Measurements from ENCODE around the gene TRPV3.

TRPV3 gene

DNA sequence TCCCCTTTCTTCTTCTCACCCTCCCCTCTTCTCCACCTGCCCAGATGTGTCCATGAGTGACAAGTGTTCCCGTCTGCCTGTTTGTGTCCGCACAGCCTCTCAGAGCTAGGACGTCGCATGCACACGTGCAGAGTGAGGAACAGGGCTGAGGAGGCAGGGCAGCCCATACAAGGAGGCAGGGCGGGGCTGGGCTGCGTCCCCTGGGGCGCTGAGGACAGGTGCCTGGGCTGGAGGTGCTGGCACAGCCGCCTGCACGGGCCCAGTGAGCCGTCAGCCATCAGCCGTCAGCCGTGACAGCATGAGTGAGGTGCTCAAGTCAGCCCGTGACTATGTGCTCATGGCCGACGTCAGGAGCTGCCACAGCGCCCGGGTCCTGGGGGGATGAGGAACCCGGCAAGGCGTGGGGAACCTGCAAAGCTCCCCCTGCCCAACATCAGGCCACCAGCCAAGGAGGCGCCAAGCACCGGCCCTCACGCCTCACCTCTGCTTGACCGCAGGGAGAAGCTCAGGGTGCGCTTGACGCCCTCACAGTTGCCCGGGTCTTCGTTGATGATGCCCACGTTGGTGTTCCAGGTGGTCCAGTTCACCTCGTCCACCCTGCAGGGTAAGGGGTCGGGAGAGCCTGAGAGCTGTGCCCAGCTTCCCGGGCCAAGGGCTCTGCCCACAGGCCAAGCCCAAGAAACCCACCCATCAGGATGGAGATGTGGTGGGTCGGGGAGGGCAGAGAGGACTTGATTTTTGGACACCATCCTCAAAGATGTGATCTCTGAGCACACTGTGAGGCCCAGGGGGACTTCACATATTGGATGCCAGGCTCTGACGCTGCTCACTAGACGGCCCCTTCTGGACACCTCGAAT, 13.7 kb upstream of the TRPV3 start:
- Histone ChIP-seq H3K27me3 (ENCODE audit: low read length) (no peaks in the 10 kb centered on the region), H3K27ac (ENCODE audit: low read depth, low read length) (no peak overlapping the region), H4K20me1 (ENCODE audit: low read depth, low read length) (no peaks in the 10 kb centered on the region), H3K4me2 (ENCODE audit: low read depth, low read length, poor library complexity, severe bottlenecking) (no peak overlapping the region), H2AFZ (ENCODE audit: low read depth, low read length, severe bottlenecking) (no peak overlapping the region), H3K79me2 (ENCODE audit: insufficient read depth, low read length) (no peaks in the 10 kb centered on the region), H3K9me3 (ENCODE audit: insufficient read depth, low read length) (no peaks in the 10 kb centered on the region), H3K36me3 (ENCODE audit: low read length) (no peaks in the 10 kb centered on the region), H3K9ac (ENCODE audit: low read length) (no peak overlapping the region), H3K9me2 (replicated peaks; ENCODE audit: insufficient read depth, low read length) (no peaks in the 10 kb centered on the region), H3K4me3 (ENCODE audit: insufficient read depth, low read length, poor library complexity, severe bottlenecking) (no peak overlapping the region), H3F3A (ENCODE audit: insufficient read depth) (0 out of 2 replicates have a peak, but pooled peaks cover 3% of the 10 kb centered on the region)
- TF ChIP-seq EZH2phosphoT487 (conservative IDR thresholded peaks at IDR 0.05; ENCODE audit: low read length): no peak
- TF ChIP-seq, protein P1, sequence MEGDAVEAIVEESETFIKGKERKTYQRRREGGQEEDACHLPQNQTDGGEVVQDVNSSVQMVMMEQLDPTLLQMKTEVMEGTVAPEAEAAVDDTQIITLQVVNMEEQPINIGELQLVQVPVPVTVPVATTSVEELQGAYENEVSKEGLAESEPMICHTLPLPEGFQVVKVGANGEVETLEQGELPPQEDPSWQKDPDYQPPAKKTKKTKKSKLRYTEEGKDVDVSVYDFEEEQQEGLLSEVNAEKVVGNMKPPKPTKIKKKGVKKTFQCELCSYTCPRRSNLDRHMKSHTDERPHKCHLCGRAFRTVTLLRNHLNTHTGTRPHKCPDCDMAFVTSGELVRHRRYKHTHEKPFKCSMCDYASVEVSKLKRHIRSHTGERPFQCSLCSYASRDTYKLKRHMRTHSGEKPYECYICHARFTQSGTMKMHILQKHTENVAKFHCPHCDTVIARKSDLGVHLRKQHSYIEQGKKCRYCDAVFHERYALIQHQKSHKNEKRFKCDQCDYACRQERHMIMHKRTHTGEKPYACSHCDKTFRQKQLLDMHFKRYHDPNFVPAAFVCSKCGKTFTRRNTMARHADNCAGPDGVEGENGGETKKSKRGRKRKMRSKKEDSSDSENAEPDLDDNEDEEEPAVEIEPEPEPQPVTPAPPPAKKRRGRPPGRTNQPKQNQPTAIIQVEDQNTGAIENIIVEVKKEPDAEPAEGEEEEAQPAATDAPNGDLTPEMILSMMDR (IDR thresholded peaks at IDR 0.05; ENCODE audit: insufficient read depth, low read length, poor library complexity, severe bottlenecking): no peak

DNA sequence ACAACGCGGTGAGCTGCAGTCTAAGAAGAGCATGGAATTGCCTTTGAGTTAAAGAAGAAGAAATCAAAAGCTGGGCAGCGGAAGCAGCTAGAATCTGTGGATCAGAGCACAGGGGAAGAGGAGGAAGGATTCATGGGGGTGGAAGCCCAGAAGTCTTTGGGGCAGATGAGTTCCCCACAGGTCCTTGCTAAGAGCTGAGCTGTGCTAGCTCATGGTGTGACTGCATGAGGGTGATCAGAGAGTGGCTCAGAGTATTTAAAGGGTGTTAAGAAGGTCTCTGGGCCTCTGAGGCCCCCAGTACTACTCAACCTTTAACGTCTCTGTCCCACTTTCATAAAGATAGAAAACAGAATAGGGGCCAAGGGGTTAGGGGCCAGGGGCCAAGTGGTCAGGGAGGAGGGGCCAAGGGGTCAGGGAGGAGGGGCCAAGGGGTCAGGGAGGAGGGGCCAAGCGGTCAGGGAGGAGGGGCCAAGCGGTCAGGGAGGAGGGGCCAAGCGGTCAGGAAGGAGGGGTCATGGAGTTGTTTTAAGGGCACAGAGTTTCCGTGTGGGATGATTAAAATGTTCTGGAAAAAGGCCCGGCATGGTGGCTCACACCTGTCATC, 12.0 kb upstream of the TRPV3 start:
- no peak overlapping the region for H3K9ac ChIP-seq (ENCODE audit: low read length)
- H3F3A ChIP-seq (ENCODE audit: insufficient read depth): 0 out of 2 replicates have a peak, but pooled peaks cover 3% of the 10 kb centered on the region
- no peaks in the 10 kb centered on the region for H3K36me3 ChIP-seq (ENCODE audit: low read length)
- TF ChIP-seq EZH2phosphoT487 (conservative IDR thresholded peaks at IDR 0.05; ENCODE audit: low read length): no peak
- TF ChIP-seq, protein P1 (IDR thresholded peaks at IDR 0.05; ENCODE audit: insufficient read depth, low read length, poor library complexity, severe bottlenecking): no peak
- H3K9me3 ChIP-seq (ENCODE audit: insufficient read depth, low read length): no peaks in the 10 kb centered on the region
- no peak overlapping the region for H3K4me2 ChIP-seq (ENCODE audit: low read depth, low read length, poor library complexity, severe bottlenecking)
- no peaks in the 10 kb centered on the region for H3K9me2 ChIP-seq (replicated peaks; ENCODE audit: insufficient read depth, low read length)
- H2AFZ ChIP-seq (ENCODE audit: low read depth, low read length, severe bottlenecking): no peak overlapping the region
- H4K20me1 ChIP-seq (ENCODE audit: low read depth, low read length): no peaks in the 10 kb centered on the region
- no peak overlapping the region for H3K27ac ChIP-seq (ENCODE audit: low read depth, low read length)
- no peak overlapping the region for H3K4me3 ChIP-seq (ENCODE audit: insufficient read depth, low read length, poor library complexity, severe bottlenecking)
- no peaks in the 10 kb centered on the region for H3K27me3 ChIP-seq (ENCODE audit: low read length)
- H3K79me2 ChIP-seq (ENCODE audit: insufficient read depth, low read length): no peaks in the 10 kb centered on the region

DNA sequence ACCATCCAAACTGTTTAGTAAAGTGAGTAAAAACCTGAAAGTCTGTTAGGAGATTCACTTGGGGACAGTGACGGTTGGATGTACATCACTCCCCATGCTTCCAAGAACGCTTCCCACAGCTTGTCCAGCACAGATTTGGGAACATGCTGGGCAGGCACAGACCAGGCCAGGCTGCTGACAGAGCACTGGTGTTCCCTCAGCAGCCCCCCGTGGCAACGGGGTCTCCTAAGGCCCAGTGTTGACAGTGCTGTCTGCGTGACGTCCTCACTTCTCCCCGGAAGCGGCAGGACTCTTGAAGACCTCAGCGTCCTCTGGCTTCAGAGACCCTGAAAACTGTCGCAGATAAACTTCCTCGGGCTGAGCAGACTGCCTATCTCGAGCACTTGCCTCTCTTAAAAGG, 8.9 kb upstream of the TRPV3 start:
- no peaks in the 10 kb centered on the region for H3K9me2 ChIP-seq (replicated peaks; ENCODE audit: insufficient read depth, low read length)
- H3F3A ChIP-seq (ENCODE audit: insufficient read depth): 0 out of 2 replicates have a peak, but pooled peaks cover 3% of the 10 kb centered on the region
- no peak overlapping the region for H3K27ac ChIP-seq (ENCODE audit: low read depth, low read length)
- no peak overlapping the region for H2AFZ ChIP-seq (ENCODE audit: low read depth, low read length, severe bottlenecking)
- H3K27me3 ChIP-seq (ENCODE audit: low read length): no peaks in the 10 kb centered on the region
- no peak overlapping the region for H3K4me2 ChIP-seq (ENCODE audit: low read depth, low read length, poor library complexity, severe bottlenecking)
- no peaks in the 10 kb centered on the region for H4K20me1 ChIP-seq (ENCODE audit: low read depth, low read length)
- H3K9me3 ChIP-seq (ENCODE audit: insufficient read depth, low read length): no peaks in the 10 kb centered on the region
- no peaks in the 10 kb centered on the region for H3K36me3 ChIP-seq (ENCODE audit: low read length)
- H3K4me3 ChIP-seq (ENCODE audit: insufficient read depth, low read length, poor library complexity, severe bottlenecking): no peak overlapping the region
- TF ChIP-seq EZH2phosphoT487 (conservative IDR thresholded peaks at IDR 0.05; ENCODE audit: low read length): no peak
- TF ChIP-seq, protein P1 (IDR thresholded peaks at IDR 0.05; ENCODE audit: insufficient read depth, low read length, poor library complexity, severe bottlenecking): no peak
- H3K9ac ChIP-seq (ENCODE audit: low read length): no peak overlapping the region
- H3K79me2 ChIP-seq (ENCODE audit: insufficient read depth, low read length): no peaks in the 10 kb centered on the region

Data from SU-DHL-6 (cell line).